SKM-1 treated with dmso at 0.1 percent for 144 hours (cell line): ENCODE results near the gene POU2AF3.
"Not testable (repeated sequence)": the region's sequence is repeated elsewhere in the genome, so short reads cannot be mapped to it uniquely, and the experiment has no call there.

Experiments used
- DNase-seq: peaks from one replicate; lab custom pipeline; 2025; ENCODE audit not compliant: unreplicated experiment; lab: John Stamatoyannopoulos, UW

Gene POU2AF3

DNA sequence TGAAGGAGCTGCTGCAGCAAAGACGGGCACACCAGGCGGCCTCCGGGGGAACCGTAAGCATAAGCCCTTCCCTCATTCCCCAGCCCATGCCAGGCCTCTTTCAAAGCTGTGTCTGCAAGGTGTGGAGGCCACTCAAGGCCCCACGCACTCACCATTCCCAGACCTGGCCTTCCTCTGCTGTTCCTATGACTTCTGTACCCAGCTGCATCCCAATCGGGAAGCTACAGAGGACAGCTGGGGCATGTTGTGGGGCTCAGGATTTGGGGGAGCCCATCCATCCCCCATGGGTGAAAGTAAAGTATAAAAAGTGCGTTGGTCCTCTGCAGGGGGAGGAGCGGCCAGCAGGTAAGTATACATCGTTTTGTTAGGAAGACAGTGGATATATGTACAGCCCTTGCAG is 2.2 kb downstream of the POU2AF3 start:
- DNase-seq, result no peak

DNA sequence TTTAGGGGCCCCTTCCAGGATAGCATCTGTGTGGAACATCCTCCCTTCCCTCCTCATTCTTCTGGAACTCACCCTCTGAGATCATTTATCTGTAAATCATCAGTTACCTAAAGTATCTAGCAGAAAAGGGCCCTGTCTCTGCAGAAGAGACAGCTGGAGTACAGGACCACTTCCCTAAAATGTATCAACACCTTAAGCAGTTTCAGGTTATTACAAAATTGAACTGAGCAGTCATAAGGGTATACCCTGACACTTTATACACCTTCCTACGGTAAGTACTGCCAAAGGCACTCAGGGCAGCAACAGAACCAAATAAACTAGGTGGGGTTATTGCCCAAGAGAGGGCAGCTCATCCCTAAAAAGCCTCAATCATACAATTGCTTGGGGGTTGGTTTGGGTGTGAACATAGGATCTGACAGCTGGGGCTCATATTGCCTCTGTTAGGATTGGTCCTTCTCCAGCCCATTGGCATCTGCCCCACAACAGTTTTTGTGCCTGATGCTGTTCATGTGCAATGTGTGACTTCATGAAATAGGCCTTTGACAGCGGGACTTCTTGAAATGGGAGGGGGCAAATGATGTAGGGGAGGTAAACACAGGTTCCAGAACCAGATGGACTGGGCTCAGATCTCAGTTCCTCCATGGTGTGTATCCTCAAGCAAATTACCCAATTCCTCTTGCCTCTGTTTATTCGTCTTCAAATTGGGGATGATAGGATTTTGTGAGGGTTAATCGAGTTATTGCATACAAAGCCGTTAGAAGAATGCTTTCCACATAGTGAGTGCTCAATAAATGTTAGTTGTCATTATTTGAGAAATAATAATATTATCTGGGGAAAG is 2.9 kb downstream of the POU2AF3 start:
- no peak for DNase-seq

DNA sequence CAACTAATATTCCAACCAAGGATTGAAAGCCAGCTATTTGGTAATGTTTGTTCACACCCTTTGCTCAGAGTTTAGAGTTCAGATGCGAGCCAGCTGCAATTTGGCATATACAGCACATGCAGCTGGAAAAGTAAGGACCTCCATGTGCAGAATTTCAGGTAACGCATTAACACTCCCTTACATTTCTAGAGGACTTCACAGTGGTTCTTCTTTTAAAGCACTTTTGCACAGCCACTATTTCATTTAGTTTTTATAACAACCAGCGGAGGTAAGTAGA is 3.4 kb downstream of the POU2AF3 start:
- DNase-seq, result no peak

DNA sequence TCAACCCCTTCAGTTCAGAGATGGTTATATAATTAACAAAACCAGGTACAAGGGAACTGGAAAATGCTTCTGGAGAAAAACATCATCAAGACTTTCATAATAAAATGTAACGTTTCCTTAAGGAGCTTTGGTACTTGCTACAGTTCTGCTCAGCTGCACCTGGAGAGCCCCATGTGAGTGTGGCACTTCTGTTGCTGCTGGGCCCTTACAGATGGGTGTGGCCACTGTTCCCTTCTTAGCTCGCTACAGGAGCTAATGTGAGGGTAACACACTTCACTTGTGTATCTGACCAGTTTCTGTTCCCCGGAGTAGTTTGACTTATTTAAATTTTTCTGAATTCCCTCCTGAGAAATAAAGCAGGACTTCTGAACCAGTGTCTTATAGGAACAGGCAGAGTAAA is 4.0 kb downstream of the POU2AF3 start:
- DNase-seq, result no peak

DNA sequence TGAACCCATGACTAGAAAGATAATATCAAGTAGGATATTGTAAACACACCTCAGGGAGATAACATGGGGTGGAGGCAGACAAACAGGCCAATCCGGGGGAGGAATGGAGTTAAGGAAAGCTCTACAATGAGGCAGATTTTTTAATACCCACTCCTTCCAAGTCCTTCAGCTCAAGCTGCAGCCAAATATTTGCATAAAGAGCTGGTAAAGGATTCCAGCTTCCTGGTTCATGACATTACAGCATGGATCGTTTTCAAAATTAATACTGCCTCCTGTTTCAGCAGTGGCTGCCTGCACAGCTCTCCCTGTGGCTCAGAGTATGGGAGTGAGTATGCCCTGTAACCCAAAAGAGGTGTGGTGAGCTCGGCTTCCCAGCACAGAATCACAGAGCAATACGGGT is 5.1 kb downstream of the POU2AF3 start:
- DNase-seq, result no peak

DNA sequence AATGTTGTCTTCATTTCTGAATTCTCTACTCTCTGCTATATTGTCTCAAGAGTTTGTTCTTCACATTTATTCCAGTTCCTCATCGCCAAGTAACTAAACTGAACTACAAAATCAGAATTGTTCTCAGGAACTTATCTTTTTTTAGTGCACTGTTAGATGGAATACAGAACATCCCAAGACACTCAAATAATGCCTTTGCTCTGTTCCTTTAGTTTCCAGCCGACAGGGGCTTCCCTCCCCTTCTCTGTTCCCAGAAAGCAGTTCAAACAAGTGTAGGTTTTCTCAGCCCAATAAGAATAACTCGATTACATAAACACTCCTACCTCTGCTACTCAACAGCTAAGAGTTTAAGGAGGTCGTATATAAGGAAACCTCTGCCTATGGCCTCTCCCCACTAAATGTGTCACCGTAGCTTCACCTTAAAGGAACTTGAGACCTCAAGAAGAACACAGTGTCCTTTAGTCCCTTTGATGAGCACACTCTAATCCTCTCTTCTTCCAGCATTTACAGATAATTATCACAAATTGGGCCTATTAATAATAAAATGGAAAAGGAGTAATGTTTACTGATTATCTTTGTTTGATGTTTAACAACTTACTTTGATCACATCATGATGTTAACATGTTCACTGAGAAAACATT is 6.9 kb downstream of the POU2AF3 start:
- no peak for DNase-seq

DNA sequence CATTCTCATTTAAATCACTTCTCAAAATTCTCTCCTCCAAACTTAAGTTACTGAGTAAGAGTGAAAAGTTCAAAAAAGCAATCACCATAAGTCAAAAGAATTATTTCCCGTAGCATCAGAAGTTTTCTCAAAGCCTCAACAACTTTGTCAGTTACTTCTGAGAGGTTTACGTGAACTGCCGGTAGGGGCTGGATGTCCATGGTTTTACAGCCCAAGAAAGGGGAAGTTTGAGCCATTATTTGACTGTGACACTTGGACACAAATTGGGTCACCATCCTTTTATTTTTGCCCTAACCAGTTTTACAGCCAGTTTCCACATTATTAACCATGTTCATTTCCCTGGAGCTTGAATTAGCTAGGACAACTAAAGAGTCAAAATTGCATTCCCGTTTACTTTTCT is 7.5 kb downstream of the POU2AF3 start:
- no peak for DNase-seq

DNA sequence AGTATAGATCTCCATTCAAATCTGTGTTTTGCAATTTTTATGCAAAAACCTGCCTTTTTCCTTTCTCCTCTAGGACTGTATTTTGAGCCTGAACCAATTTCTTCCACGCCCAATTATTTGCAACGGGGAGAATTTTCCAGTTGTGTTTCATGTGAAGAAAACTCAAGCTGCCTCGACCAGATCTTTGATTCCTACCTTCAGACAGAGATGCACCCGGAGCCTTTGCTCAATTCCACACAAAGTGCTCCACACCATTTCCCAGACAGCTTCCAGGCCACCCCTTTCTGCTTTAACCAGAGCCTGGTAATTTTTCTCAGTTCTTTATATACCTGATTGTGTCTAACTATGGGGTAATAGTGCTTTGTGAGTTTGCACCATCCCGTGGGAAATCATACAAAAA is 8.0 kb downstream of the POU2AF3 start:
- no peak for DNase-seq

DNA sequence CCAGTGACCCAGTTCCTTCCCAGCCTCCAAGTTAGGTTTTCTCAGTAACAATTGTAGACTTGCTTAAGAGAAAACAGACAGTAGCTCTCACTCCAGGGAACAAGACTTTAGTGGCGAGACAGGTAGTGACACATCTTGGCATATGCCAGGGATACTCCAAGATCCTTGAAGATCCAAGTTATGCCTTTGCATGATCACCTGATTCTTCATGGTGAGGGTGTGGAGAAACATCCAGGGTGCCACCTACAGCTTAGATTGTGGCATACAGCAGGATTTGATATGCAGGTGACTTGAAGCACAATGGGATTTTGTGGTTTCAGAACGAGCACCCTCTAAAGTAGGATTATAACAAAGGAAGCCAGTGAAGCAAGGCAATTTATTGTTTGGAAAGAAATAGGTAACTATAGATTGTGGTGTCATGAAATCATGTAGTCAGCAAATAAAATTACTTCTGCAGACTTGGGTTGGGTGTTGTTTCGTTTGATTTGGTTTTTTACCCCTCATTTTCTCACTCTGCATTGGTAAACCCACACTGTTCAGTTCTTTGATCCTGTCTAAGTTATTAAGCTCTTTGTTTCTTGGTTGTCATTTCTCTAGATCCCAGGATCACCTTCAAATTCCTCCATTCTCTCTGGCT is 9.2 kb downstream of the POU2AF3 start:
- no peak for DNase-seq

DNA sequence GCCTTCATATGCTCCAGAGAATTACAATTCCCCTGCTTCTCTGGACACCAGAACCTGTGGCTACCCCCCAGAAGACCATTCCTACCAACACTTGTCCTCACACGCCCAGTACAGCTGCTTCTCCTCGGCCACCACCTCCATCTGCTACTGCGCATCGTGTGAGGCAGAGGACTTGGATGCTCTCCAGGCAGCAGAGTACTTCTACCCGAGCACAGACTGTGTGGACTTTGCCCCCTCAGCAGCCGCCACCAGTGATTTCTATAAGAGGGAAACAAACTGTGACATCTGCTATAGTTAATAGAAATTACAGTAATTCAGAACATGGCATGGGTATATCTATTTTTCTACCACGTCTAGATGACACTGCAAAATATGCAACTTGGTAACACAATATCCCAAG is 9.8 kb downstream of the POU2AF3 start:
- DNase-seq, result no peak

DNA sequence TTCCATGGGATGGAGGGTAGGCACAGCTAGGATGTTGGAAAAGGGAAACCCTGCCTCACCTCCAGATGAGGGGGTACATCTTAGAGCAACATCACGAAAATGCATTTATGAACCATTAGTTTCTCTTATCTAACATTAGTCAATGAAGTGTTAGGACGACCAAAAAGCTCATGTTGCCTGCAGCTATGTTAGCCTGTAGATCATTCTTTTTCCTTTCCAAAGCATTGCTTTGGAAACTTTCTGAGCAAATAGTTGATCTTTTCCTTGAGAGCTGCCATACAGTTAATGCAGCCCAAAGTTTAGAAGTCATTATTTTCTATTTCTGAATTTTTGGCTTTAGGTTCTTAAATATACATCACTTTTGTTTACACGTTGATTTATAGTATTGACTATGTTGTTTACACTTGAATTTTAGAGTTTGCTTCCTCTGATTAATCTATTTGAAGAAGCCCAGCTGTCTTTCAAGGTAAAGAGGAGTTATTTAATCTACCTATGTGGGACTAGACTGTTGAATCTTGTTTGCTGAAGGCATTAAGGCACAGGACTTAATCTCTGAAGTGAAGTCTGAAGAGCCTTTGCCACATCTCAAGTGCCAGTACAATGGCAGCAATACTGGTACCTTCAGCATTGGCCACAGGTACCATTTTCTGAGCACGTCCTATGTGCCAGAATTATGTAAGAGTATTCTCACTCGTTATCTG is 11.0 kb downstream of the POU2AF3 start:
- DNase-seq, result no peak

DNA sequence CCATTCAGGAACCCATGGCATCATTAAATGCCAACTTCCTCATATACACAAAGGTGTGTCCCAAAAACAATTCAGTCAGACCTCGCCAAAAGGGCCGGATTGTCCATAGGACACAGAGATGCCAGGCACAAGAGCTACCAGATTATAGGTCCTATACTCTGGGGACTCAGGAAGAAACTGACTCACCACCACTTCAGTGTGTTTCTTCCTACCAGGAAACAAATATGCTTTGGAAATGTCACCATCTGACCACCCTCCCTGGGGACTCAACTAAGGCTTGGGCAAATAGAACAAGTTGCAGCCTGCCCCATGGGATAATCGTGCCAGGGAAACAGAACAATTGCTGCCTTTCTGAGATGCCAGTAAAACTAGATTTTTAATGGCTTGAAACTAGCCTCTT is 11.7 kb downstream of the POU2AF3 start:
- DNase-seq, result no peak

DNA sequence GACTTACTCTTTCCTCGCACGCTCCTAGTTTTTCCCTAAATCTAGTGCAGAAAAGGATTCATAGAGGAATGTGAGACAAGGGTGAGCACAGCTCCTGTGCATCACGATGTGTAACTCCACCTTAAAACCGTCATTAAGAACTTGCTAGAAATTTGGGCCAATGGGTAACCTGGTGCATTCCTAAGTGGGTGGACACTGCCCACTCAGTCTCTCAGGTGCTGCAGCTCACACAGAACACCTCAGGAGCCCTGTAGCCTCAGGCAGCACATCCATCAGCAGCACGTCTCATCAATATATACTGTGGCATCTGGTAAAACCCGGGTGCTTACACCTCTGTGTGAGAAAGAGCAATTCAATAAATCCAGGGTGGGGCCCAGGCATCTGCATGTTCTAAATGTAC is 12.4 kb downstream of the POU2AF3 start:
- no peak for DNase-seq

DNA sequence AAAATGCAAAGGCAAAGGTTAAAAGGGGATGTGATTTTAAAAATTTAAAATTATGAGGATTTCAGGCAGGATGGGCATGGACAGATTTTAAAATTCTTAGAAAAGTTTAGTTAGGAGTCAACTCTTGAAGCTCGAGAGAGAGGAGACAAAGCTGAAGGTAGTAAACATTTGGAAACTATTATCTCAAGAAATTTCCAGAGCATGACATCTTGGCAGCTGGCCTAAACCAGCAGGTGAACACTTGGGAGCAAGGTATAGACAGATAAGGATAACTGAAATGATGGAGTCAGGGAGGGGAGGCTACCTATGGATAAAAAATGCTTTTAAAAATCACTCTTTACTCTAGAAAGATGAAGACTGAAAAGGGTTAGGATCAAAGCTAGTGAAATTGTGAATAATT is 13.7 kb downstream of the POU2AF3 start:
- no peak for DNase-seq

DNA sequence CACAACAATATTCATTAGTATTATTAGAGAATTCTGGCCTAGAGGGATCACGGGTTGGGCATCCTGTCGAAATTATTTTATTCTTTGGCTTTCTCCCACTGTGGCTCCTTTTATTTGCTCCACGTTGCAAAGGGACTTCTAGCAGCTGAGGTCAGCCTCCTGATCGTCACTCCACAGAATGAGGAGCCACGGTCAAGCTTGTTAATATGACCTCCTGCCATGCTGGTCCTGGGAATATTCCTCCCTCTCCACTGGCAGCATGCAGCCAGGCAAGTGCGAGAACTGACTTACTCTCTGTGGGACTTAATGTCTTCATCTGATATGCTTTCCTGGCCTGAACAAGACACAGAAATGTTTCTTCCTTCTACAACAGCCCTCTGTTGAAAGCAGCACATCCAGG is 20.9 kb downstream of the POU2AF3 start:
- no peak for DNase-seq

DNA sequence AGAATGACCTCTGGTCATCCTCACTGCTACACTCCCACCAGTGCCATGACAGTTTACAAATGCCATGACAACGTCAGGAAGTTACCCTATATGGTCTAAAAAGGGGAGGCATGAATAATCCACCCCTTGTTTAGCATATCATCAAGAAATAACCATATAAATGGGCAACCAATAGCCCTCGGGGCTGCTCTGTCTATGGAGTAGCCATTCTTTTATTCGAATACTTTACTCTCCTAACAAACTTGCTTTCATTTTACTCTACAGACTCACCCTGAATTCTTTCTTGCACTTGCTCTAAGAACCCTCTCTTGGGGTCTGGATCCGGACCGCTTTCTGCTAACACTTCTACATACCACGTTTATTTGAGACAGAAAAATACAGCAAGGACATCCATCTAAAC is 21.9 kb downstream of the POU2AF3 start:
- not testable (repeated sequence) for DNase-seq

DNA sequence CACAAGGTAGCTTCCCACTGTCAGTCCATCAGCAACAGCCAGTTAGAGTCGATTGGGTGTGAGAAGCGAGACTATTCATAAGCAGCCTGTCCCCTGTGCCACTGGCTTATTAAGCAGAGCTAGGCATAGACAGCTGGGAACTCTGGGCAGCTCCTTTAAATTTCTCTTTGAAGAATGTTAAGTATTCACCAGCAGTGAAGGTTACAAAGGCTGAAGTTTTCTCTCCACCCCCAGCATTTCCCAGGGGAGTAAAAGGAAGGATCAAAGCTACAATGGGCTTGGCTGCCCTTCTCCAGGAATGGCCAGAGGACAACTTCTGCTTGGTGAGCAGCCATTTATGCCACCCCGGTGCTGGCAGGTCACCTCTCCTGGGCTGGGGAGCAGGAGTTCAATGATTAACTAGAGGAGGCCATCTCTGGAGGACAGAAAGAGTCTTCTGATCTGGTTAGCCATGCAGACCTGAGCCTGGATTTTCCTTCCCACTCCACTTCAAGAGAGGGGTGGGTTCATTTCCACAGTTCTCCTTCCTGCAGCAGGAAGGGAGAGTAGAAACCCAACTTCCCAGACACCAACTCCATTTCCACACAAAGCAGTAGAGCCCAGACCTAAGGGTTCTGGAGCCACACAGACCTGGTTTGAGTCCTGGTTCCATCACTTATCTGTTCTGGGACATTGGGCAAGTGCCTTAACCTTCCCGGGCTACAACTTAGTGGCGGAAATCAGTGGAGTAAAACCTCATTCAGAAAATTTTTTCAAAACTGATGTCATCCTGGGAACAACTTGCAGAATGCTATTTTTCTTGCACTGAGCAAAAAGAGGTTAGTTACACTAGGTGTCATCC is 22.6 kb downstream of the POU2AF3 start:
- no peak for DNase-seq

DNA sequence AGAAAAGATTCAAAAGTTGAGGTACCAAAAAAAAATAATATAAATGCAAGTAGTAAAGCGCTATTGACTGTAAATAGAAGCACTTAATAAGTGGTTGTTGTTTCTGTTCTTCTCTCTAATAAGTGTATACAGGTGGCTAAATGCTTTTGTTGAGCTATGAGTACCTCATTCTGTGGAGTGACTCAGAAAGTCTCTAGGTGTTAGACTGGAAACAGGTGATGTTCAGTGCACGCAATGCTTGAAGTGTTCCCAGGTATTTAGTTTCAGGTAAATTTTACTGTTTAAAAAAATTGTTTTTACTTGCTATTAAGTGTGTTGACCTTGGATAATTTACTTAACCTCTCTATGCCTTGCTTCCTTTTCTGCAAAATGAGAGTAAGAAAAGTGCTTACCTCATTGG is 24.2 kb downstream of the POU2AF3 start:
- DNase-seq, result no peak

DNA sequence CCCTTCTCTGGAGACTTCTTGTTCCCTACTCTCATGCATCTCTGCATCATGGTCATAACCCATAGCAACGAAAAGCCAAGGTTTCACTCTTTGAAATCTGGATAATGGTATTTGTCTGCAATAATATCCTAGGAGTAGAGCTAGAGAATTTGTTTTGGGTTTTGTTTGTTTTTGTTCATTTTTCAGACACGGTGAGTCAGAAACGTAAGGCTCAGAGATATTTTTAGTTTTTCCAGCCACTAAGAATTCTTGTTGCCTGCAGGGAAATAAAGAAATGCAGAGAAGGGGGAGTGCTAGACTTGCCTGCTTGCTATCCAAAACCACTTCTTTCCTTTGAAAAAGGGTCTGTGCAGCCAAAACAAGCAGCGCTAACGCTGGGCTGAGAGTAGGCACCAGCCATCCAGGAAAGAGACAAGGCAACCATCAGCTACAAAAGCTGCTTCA is 26.0 kb downstream of the POU2AF3 start:
- no peak for DNase-seq

DNA sequence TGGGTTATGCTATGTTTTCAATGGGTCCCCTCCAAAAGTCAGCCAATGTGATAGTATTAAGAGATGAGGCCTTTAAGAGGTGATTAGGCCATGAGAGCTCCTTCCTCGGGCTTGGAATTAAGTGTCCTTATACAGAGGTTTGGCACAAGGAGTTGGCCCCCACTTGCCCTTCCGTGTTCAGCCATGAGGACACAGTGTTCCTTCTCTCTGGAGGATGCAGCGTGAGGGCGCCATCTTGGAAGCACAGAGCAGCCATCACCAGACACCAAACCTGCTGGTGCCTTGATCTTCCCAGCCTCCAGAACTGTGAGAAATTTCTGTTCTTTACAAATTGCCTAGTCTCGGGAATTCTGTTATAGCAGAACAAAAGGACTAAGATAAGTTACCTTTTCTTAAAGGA is 26.9 kb downstream of the POU2AF3 start:
- no peak for DNase-seq

DNA sequence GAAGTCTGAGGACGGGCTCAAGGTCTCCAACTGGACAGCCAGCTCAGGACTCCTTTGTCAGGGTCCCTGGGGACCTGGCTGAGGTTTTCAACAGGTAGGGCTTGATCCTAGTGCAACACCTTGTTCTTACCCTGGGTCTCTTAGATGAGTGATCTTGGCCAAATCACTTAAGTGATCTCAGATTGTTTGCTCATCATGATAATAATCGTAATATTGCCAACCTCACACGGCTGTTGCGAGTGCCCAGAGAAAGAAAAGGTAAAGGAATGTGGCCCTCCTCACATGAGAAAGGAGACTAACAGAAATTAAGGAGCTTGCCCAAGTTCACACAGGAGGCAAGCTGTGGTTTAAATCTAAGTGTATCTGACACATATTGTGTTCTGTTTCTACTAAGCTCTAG is 28.5 kb downstream of the POU2AF3 start:
- no peak for DNase-seq
